Mesendoderm (in vitro differentiated cells): ENCODE results near the gene CACNA1C.
A peak's percentile ranks its signal among the peaks of the same experiment; 100 is the strongest.

Experiments used
- DNase-seq: peaks from one replicate; pipeline ENCODE4 v3.0.0; 2013
- H2AK5ac ChIP-seq: 2 replicates; pipeline ENCODE4 v1.6.1; 2013; ENCODE audit warnings: low read length, inconsistent platforms
- H2BK120ac ChIP-seq: 2 replicates; pipeline ENCODE4 v1.6.1; 2013; ENCODE audit warnings: low read depth, mild to moderate bottlenecking, low read length, moderate library complexity, mixed read lengths
- H2BK15ac ChIP-seq: replicated peaks from 2 replicates; pipeline ENCODE4 v1.6.1; 2013; ENCODE audit warnings: low read depth, mild to moderate bottlenecking, moderate library complexity
- H2BK5ac ChIP-seq: 2 replicates; pipeline ENCODE4 v1.6.1; 2013; ENCODE audit warnings: low read length, inconsistent platforms
- H3K18ac ChIP-seq: 2 replicates; pipeline ENCODE4 v1.6.1; 2013; ENCODE audit warnings: mild to moderate bottlenecking, low read length, mixed read lengths
- H3K23ac ChIP-seq: one replicate; pipeline ENCODE4 v1.6.1; 2013; ENCODE audit warnings: low read length
- H3K27ac ChIP-seq: 2 replicates; pipeline ENCODE4 v1.5.1; 2013; ENCODE audit warnings: low read depth, mild to moderate bottlenecking, inconsistent platforms, low read length, moderate library complexity
- H3K27me3 ChIP-seq: 2 replicates; pipeline ENCODE4 v1.6.1; 2013; ENCODE audit warnings: low read length, control low read depth, mild to moderate bottlenecking, inconsistent platforms; ENCODE audit not compliant: insufficient read depth, poor library complexity
- H3K36me3 ChIP-seq: 2 replicates; pipeline ENCODE4 v1.6.1; 2013; ENCODE audit warnings: low read length, inconsistent platforms; ENCODE audit not compliant: control insufficient read depth, insufficient read depth
- H3K4ac ChIP-seq: one replicate; pipeline ENCODE4 v1.6.1; 2013; ENCODE audit warnings: low read depth, mild to moderate bottlenecking, low read length, moderate library complexity
- H3K4me1 ChIP-seq: 2 replicates; pipeline ENCODE4 v1.6.1; 2013; ENCODE audit warnings: low read depth, low read length, inconsistent platforms; ENCODE audit not compliant: control insufficient read depth
- H3K4me2 ChIP-seq: 2 replicates; pipeline ENCODE4 v1.6.1; 2013; ENCODE audit warnings: low read length
- H3K4me3 ChIP-seq: 2 replicates; pipeline ENCODE4 v1.5.1; 2013; ENCODE audit warnings: mild to moderate bottlenecking, low read length
- H3K56ac ChIP-seq: one replicate; pipeline ENCODE4 v1.6.1; 2013; ENCODE audit warnings: low read length
- H3K79me1 ChIP-seq: 2 replicates; pipeline ENCODE4 v1.6.1; 2013; ENCODE audit warnings: low read length, inconsistent platforms
- H3K79me2 ChIP-seq: 2 replicates; pipeline ENCODE4 v1.6.1; 2013; ENCODE audit warnings: mild to moderate bottlenecking, low read length; ENCODE audit not compliant: control insufficient read depth, insufficient read depth
- H3K9ac ChIP-seq: 2 replicates; pipeline ENCODE4 v1.6.1; 2013; ENCODE audit warnings: low read length, inconsistent platforms
- H4K5ac ChIP-seq: one replicate; pipeline ENCODE4 v1.6.1; 2013; ENCODE audit warnings: low read length
- H4K8ac ChIP-seq: one replicate; pipeline ENCODE4 v1.6.1; 2013; ENCODE audit warnings: low read depth, mild to moderate bottlenecking, control low read depth, low read length, moderate library complexity
- WGBS: extraction: QIAGEN DNeasy Blood & Tissue Kit; methylation state at CpG from one replicate; pipeline ENCODE4 v1.1.7; 2013; ENCODE audit warnings: low lambda C conversion rate, missing lambda C conversion rate; ENCODE audit not compliant: insufficient coverage; ENCODE audit errors: extremely low coverage; 5-methylcytosine and 5-hydroxymethylcytosine counted together

Gene CACNA1C

DNA sequence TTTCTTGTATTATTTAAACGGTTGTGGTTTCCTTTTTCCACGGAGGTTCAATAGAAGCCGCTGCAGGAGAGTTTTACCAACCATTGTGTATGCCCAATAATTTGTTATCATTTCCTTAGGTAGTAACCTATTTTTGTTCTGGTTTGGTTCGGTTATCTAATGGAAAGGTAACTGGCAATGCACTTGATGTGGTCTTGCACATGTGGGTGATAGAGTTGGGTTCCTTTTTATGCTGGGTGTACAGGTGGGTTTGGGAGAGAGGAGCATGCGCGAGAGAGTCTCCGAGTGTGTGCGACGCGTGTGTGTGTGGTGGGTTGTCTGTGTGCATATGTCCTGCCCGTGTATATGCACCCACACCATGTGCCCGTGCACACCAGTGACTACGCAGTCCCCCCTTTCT is 639.3 kb downstream of the CACNA1C start:
- H3K56ac ChIP-seq, result peak overlapping the region; percentile 71
- H2BK120ac ChIP-seq, result no peak overlapping the region
- no CpG with 5 or more reads among the region's 13 CpGs for WGBS
- no peak overlapping the region for H4K8ac ChIP-seq
- H3K9ac ChIP-seq, result peak overlapping the region; percentile 41
- no peak overlapping the region for H3K4me3 ChIP-seq
- no peaks in the 10 kb centered on the region for H3K36me3 ChIP-seq
- peak overlapping the region; percentile 41 for H2AK5ac ChIP-seq
- no peak overlapping the region for H2BK5ac ChIP-seq
- no peak overlapping the region for H3K4ac ChIP-seq
- H3K79me1 ChIP-seq, result no peaks in the 10 kb centered on the region
- H2BK15ac ChIP-seq, result no peak overlapping the region
- H4K5ac ChIP-seq, result no peak overlapping the region
- H3K79me2 ChIP-seq, result no peaks in the 10 kb centered on the region
- H3K4me1 ChIP-seq, result peaks cover 2% of the 10 kb centered on the region
- H3K27ac ChIP-seq, result no peak overlapping the region
- H3K23ac ChIP-seq, result no peak overlapping the region
- H3K4me2 ChIP-seq, result peak overlapping the region; percentile 30
- no peak for DNase-seq
- H3K27me3 ChIP-seq, result no peaks in the 10 kb centered on the region
- no peak overlapping the region for H3K18ac ChIP-seq

GRCh38 chr12:2693244-2693860 is 640.6 kb downstream of the CACNA1C start:
- H4K5ac ChIP-seq, result no peak overlapping the region

DNA sequence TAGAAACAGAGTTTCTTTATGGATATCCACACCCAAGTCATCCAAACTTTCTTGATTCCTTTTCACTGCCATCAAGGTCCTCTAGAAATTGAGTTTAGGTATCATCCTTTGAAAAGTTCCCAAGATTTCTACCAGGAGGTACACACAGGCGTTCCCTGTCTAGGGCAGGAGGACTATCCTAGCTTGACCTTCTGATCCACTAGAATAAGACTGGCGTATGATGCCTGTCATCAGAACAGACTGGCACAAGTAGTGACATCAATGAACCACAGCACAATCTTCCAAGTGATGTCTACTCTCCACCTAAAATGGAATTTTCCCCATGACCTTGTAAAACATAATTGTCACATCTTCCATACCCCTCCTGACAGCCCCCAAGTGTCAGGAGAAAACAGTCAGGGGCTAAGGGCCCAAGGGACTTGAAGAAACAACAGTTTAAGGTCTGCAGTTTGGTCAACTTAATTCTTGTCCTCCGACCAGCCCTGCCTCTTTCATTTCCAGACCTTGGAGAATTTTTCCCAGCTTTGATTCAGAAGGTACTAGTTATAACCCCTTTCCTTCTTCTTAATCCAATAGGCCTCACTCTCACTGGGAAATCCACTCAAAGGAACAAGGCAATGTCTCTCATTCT is 641.3 kb downstream of the CACNA1C start:
- H4K8ac ChIP-seq, result no peak overlapping the region
- no peak overlapping the region for H3K27ac ChIP-seq
- no peak overlapping the region for H3K18ac ChIP-seq
- no peak overlapping the region for H3K56ac ChIP-seq
- no peak overlapping the region for H3K4me2 ChIP-seq
- no peaks in the 10 kb centered on the region for H3K27me3 ChIP-seq
- H3K9ac ChIP-seq, result no peak overlapping the region
- H2BK15ac ChIP-seq, result no peak overlapping the region
- DNase-seq, result no peak
- H2BK5ac ChIP-seq, result no peak overlapping the region
- no peak overlapping the region for H3K4ac ChIP-seq
- H2AK5ac ChIP-seq, result no peak overlapping the region
- no peak overlapping the region for H2BK120ac ChIP-seq
- H3K36me3 ChIP-seq, result no peaks in the 10 kb centered on the region
- WGBS, result no CpG with 5 or more reads among the region's 3 CpGs
- no peak overlapping the region for H3K23ac ChIP-seq
- H3K79me1 ChIP-seq, result no peaks in the 10 kb centered on the region
- H3K4me3 ChIP-seq, result no peak overlapping the region
- H3K79me2 ChIP-seq, result no peaks in the 10 kb centered on the region
- H3K4me1 ChIP-seq, result peaks cover 2% of the 10 kb centered on the region
- no peak overlapping the region for H4K5ac ChIP-seq

More at GRCh38 chr12:2693244-2693860, 640.6 kb downstream of the CACNA1C start:
- no peak overlapping the region for H3K23ac ChIP-seq
- H3K4me3 ChIP-seq, result no peak overlapping the region
- H2BK15ac ChIP-seq, result no peak overlapping the region
- H3K4ac ChIP-seq, result no peak overlapping the region
- no peaks in the 10 kb centered on the region for H3K27me3 ChIP-seq
- H3K79me2 ChIP-seq, result no peaks in the 10 kb centered on the region
- no peak overlapping the region for H3K27ac ChIP-seq
- H3K18ac ChIP-seq, result no peak overlapping the region
- H3K4me1 ChIP-seq, result peaks cover 2% of the 10 kb centered on the region
- no peak overlapping the region for H4K8ac ChIP-seq
- H3K4me2 ChIP-seq, result no peak overlapping the region
- no peak overlapping the region for H3K56ac ChIP-seq
- H2AK5ac ChIP-seq, result no peak overlapping the region
- no peaks in the 10 kb centered on the region for H3K79me1 ChIP-seq
- peak; percentile 65 for DNase-seq
- no peak overlapping the region for H2BK120ac ChIP-seq
- no peak overlapping the region for H3K9ac ChIP-seq
- H2BK5ac ChIP-seq, result no peak overlapping the region
- no CpG with 5 or more reads among the region's 10 CpGs for WGBS
- H3K36me3 ChIP-seq, result no peaks in the 10 kb centered on the region

- Histone ChIP-seq H4K5ac (no peak overlapping the region), H4K8ac (no peak overlapping the region), H2BK120ac (no peak overlapping the region), H3K4ac (no peak overlapping the region), H3K27me3 (no peaks in the 10 kb centered on the region), H3K4me2 (no peak overlapping the region), H3K79me2 (no peaks in the 10 kb centered on the region), H3K56ac (no peak overlapping the region), H2AK5ac (no peak overlapping the region), H3K23ac (no peak overlapping the region), H3K36me3 (no peaks in the 10 kb centered on the region), H2BK5ac (no peak overlapping the region), H3K4me1 (peaks cover 2% of the 10 kb centered on the region), H3K4me3 (no peak overlapping the region), H3K9ac (no peak overlapping the region), H3K27ac (no peak overlapping the region), H3K79me1 (no peaks in the 10 kb centered on the region), H2BK15ac (no peak overlapping the region), H3K18ac (no peak overlapping the region)
- no peak for DNase-seq
- WGBS, result no CpG with 5 or more reads among the region's 2 CpGs
Measured at GRCh38 chr12:2696136-2696535, 643.3 kb downstream of the CACNA1C start.

GRCh38 chr12:2697057-2697800 is 644.4 kb downstream of the CACNA1C start:
- no peak overlapping the region for H2BK120ac ChIP-seq
- H2BK5ac ChIP-seq, result no peak overlapping the region
- no peak overlapping the region for H2AK5ac ChIP-seq
- H3K36me3 ChIP-seq, result no peaks in the 10 kb centered on the region
- no peak overlapping the region for H4K8ac ChIP-seq
- no peak overlapping the region for H3K4ac ChIP-seq
- no peak for DNase-seq
- no peak overlapping the region for H2BK15ac ChIP-seq
- H3K27ac ChIP-seq, result no peak overlapping the region
- no peak overlapping the region for H3K18ac ChIP-seq
- H3K56ac ChIP-seq, result no peak overlapping the region
- H3K4me2 ChIP-seq, result no peak overlapping the region
- no peak overlapping the region for H3K9ac ChIP-seq
- WGBS, result no CpG with 5 or more reads among the region's 10 CpGs
- H3K23ac ChIP-seq, result no peak overlapping the region
- H3K4me3 ChIP-seq, result no peak overlapping the region
- H3K79me2 ChIP-seq, result no peaks in the 10 kb centered on the region
- H3K4me1 ChIP-seq, result peaks cover 2% of the 10 kb centered on the region
- no peaks in the 10 kb centered on the region for H3K27me3 ChIP-seq
- H4K5ac ChIP-seq, result no peak overlapping the region
- H3K79me1 ChIP-seq, result no peaks in the 10 kb centered on the region
